ENCODE measurements around the gene AS3MT. TPM values are rescaled to one million over a fixed set of nuclear protein-coding genes. Genes with fewer than 3 reads are reported as not detected.

The AS3MT gene
- total and polyA plus RNA-seq, 2 of the 8 experiments (the other 6 are each of a cell fraction or from before 2014, with no cell fraction given), result 5.8 to 10.3 TPM

DNA sequence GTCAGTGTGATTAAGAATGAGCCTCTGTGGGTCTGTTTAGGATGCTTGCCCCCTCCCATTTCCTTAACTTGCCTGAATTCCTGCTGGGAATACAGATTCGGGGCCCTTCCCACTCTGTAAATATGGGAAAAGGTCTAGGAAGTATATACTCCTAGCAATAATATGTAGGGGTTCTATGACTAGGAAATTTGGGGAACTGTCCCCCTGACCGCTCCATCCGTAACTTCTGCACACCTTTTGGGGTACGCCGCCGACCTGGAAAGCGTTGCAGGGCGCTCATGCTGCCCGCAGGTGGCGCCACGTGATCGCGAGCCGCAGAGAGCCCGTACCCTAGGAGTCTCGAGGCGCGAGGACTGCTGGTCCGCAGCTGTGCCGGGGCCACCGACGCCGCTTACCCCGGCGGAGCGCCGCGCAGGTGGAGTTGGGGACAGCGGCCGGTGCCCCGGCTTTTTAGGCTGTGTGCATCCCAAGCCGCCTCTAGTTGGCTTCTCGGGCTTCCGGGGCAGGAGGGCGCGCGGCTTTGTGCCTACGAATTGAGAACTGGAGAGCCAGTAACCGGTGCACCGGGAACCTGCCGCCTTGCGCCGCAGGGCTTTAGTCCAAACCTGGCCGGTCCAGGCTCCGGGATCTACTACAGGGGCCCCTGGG is 48.2 kb downstream of the AS3MT start (continued):
- TF ChIP-seq, protein P1, sequence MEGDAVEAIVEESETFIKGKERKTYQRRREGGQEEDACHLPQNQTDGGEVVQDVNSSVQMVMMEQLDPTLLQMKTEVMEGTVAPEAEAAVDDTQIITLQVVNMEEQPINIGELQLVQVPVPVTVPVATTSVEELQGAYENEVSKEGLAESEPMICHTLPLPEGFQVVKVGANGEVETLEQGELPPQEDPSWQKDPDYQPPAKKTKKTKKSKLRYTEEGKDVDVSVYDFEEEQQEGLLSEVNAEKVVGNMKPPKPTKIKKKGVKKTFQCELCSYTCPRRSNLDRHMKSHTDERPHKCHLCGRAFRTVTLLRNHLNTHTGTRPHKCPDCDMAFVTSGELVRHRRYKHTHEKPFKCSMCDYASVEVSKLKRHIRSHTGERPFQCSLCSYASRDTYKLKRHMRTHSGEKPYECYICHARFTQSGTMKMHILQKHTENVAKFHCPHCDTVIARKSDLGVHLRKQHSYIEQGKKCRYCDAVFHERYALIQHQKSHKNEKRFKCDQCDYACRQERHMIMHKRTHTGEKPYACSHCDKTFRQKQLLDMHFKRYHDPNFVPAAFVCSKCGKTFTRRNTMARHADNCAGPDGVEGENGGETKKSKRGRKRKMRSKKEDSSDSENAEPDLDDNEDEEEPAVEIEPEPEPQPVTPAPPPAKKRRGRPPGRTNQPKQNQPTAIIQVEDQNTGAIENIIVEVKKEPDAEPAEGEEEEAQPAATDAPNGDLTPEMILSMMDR (IDR thresholded peaks at IDR 0.05; ENCODE audit: control extremely low read depth in 1 of 3, insufficient read depth in 1 of 3, low read depth in 1 of 3, low read length in 3 of 3), result peak; percentile 95 to 98 (median 95)
- TF ChIP-seq KDM1A (IDR thresholded peaks at IDR 0.05; ENCODE audit: borderline replicate concordance, low read length), result no peak
- TF ChIP-seq CHD1 (IDR thresholded peaks at IDR 0.05; ENCODE audit: low read depth, low read length), result no peak
- no peak for TF ChIP-seq EGR1 (IDR thresholded peaks at IDR 0.05; ENCODE audit: borderline replicate concordance, low read depth, low read length)
- TF ChIP-seq EZH2 (IDR thresholded peaks at IDR 0.05; ENCODE audit: low read depth, low read length, severe bottlenecking), result no peak
- TF ChIP-seq RXRA (IDR thresholded peaks at IDR 0.05; ENCODE audit: insufficient read depth, low read depth, low read length), result no peak
- TF ChIP-seq E2F6 (IDR thresholded peaks at IDR 0.05), result peak; percentile 64
- no peak for TF ChIP-seq JUND (IDR thresholded peaks at IDR 0.05; ENCODE audit: low read length)
- peak; percentile 62; the same call in 1 of the 2 replicates for TF ChIP-seq YY1 (IDR thresholded peaks at IDR 0.05; ENCODE audit: low read depth, low read length)
- TF ChIP-seq NRF1 (IDR thresholded peaks at IDR 0.05; ENCODE audit: low read depth, low read length), result no peak
- TF ChIP-seq ATF3 (IDR thresholded peaks at IDR 0.05; ENCODE audit: insufficient read depth, low read depth, low read length), result no peak
- TF ChIP-seq KDM4A (IDR thresholded peaks at IDR 0.05; ENCODE audit: low read depth, low read length, severe bottlenecking), result peak; percentile 18
- no peak for TF ChIP-seq TBP (IDR thresholded peaks at IDR 0.05; ENCODE audit: low read depth, low read length)
- TF ChIP-seq ATF2 (IDR thresholded peaks at IDR 0.05; ENCODE audit: low read length), result no peak
- TF ChIP-seq HDAC2 (IDR thresholded peaks at IDR 0.05; ENCODE audit: borderline replicate concordance in 1 of 2, low read depth in 2 of 2, low read length in 2 of 2), result no peak
- peak; percentile 45 for TF ChIP-seq TAF7 (optimal IDR thresholded peaks at IDR 0.05; ENCODE audit: borderline replicate concordance, low read depth, low read length)
- TF ChIP-seq SP1 (IDR thresholded peaks at IDR 0.05; ENCODE audit: low read depth, low read length), result no peak
- no peak for TF ChIP-seq GTF2F1 (IDR thresholded peaks at IDR 0.05; ENCODE audit: borderline replicate concordance, low read depth, low read length)
- no peak for TF ChIP-seq CBX5 (IDR thresholded peaks at IDR 0.05; ENCODE audit: low read depth, low read length)

Data from H1 (cell line).